Large intestine (tissue), 3 donors: Measurements from ENCODE around the gene BIN1. TPM values are rescaled to one million over a fixed set of nuclear protein-coding genes. Genes with fewer than 3 reads are reported as not detected.

ENCODE experiments used
- DNase-seq, 2 donors: peaks; one replicate each; pipeline versions ENCODE4 v3.0.0 to v3.0.0-alpha.2; 2013
- H3K27ac ChIP-seq: one replicate; pipeline ENCODE4 v1.5.1; 2013; ENCODE audit warnings: low read length
- H3K27me3 ChIP-seq: 2 replicates; pipeline ENCODE4 v1.6.1; 2013; ENCODE audit warnings: low read length; ENCODE audit not compliant: control insufficient read depth, insufficient read depth
- H3K36me3 ChIP-seq: 2 replicates; pipeline ENCODE4 v1.6.1; 2013; ENCODE audit warnings: low read length; ENCODE audit not compliant: control insufficient read depth, insufficient read depth
- H3K4me1 ChIP-seq: one replicate; pipeline ENCODE4 v1.6.1; 2013; ENCODE audit warnings: low read length; ENCODE audit not compliant: control insufficient read depth, insufficient read depth
- H3K4me3 ChIP-seq: one replicate; pipeline ENCODE4 v1.5.1; 2013; ENCODE audit warnings: low read length
- H3K9me3 ChIP-seq: one replicate; pipeline ENCODE4 v1.6.1; 2013; ENCODE audit warnings: mild to moderate bottlenecking, low read depth, low read length, moderate library complexity; ENCODE audit not compliant: control insufficient read depth
- WGBS: methylation state at CpG from one replicate; pipeline ENCODE4 v1.1.5; 2013; ENCODE audit warnings: low lambda C conversion rate; ENCODE audit not compliant: insufficient coverage; 5-methylcytosine and 5-hydroxymethylcytosine counted together
- polyA plus RNA-seq: library from polyadenylated mRNA; unstranded; fragments of 120-200 nt; gene quantifications from one replicate; pipeline ENCODE4 v1.2.1, GENCODE V29; 2013

The BIN1 gene
- polyA plus RNA-seq, 1 donor: 50.0 TPM

DNA sequence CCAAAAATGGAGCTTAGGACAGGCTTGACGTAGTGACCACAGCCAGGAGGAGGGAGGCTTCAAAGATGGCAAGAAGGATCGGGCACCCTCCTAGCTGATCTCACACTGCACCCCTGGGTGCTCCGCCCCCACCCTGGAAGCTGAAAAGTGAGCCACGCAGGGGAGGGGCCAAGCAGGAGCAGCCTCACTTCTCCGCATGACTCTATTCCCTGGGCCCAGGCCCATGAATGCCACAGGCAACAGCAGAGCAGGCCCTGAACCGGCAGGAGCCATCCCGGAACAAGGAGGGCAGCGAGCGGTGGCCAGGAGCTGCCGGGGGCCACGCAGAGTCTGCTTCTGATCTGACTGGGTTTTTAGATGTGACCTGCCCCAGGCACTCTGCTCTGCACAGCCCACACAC, 30.0 kb downstream of the BIN1 start:
- Histone ChIP-seq H3K36me3 (peaks cover 18% of the 10 kb centered on the region), H3K27me3 (no peaks in the 10 kb centered on the region), H3K9me3 (no peaks in the 10 kb centered on the region), H3K4me1 (peaks cover 31% of the 10 kb centered on the region), H3K27ac (no peak overlapping the region), H3K4me3 (no peak overlapping the region)
- WGBS: no CpG with 5 or more reads among the region's 11 CpGs
- DNase-seq: no peak

DNA sequence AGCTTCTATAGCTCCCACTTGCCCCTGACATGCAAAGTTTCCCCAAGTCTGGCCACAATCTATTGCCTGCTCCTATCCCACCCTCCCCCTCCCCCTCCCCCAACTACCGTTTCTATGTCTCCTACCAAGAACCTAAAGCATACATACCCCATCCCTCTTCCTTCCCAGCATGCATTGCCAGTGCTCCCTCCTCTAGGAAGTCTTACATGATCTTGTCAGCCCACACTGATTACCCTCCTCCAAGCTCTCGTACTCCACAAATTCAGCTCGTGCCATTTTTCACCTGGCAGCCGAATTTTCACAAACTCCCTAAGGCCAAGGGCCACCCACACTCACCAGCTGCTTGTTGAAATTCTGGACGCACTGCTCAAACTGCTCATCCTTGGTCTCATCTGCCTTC, 30.7 kb downstream of the BIN1 start:
- WGBS: no CpG with 5 or more reads among the region's 5 CpGs
- DNase-seq: no peak
- peaks cover 25% of the 10 kb centered on the region for H3K4me1 ChIP-seq

DNA sequence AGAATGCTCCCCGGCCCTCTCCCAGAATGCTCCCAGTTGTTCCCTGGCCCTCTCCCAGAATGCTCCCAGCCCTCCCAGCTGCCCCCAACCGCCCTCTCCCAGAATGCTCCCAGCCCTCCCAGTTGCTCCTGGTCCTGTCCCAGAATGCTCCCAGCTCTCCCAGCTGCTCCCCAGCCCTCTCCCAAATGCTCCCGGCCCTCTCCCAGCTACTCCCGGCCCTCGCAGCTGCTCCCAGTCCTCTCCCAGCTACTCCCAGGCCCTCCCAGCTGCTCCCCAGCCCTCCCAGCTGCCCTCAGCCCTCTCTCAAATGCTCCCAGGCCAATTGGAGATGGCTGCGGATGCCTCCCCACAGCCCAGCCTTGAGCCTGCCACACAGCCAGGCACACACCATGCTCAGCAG, 31.1 kb downstream of the BIN1 start:
- H3K27ac ChIP-seq: no peak overlapping the region
- H3K36me3 ChIP-seq: peaks cover 25% of the 10 kb centered on the region
- no peaks in the 10 kb centered on the region for H3K9me3 ChIP-seq
- no peak overlapping the region for H3K4me3 ChIP-seq
- no CpG with 5 or more reads among the region's 6 CpGs for WGBS
- DNase-seq: no peak
- peaks cover 20% of the 10 kb centered on the region for H3K4me1 ChIP-seq
- no peaks in the 10 kb centered on the region for H3K27me3 ChIP-seq

More for the DNA sequence above, 30.7 kb downstream of the BIN1 start:
- Histone ChIP-seq H3K9me3 (no peaks in the 10 kb centered on the region), H3K27me3 (no peaks in the 10 kb centered on the region), H3K4me3 (no peak overlapping the region), H3K27ac (no peak overlapping the region), H3K36me3 (peaks cover 24% of the 10 kb centered on the region)

DNA sequence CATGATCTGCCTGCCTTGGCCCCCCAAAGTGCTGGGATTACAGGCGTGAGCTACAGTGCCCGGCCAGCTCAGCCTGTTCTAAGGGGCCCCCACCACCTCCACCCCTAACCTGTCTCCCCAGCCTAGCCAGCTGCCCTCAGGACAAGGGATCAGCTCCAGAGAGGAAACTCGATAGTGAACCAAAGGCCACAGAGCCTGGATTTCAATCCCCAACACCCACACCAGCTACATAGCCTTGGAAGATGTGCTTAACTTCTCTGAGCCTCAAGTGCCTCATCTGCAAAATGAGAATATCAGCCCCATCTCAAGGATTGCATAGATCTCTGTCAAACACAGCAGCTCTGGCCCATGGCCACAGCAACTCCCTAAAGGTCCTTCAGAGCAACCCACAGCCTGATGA, 32.0 kb downstream of the BIN1 start:
- peaks cover 30% of the 10 kb centered on the region for H3K36me3 ChIP-seq
- WGBS: no CpG with 5 or more reads among the region's 3 CpGs
- no peak for DNase-seq

DNA sequence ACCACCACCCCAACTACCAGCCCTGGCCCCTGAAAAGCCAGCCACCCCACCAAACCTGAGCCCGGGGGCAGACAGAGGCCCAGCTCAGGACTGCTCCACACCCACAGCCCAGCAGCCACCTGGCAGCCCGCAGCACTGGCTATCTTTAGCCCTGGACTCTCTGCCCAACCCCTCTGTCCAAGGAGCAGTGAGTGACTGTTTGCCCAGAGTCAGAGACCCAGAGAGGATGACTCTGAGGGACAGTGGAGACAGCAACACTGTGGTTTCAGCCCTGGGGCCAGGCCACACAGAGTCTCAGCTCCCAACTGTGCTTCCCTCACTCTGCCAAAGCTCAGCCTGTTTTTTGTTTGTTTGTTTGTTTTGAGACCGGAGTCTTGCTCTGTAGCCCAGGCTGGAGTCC, 32.6 kb downstream of the BIN1 start:
- peaks cover 9% of the 10 kb centered on the region for H3K4me1 ChIP-seq
- no peak overlapping the region for H3K4me3 ChIP-seq
- no peak for DNase-seq
- H3K27ac ChIP-seq: no peak overlapping the region
- WGBS: no CpG with 5 or more reads among the region's 3 CpGs
- no peaks in the 10 kb centered on the region for H3K27me3 ChIP-seq
- H3K36me3 ChIP-seq: peaks cover 33% of the 10 kb centered on the region
- no peaks in the 10 kb centered on the region for H3K9me3 ChIP-seq

More for the DNA sequence above, 32.0 kb downstream of the BIN1 start:
- peaks cover 12% of the 10 kb centered on the region for H3K4me1 ChIP-seq
- no peak overlapping the region for H3K4me3 ChIP-seq
- no peaks in the 10 kb centered on the region for H3K9me3 ChIP-seq
- H3K27me3 ChIP-seq: no peaks in the 10 kb centered on the region
- H3K27ac ChIP-seq: no peak overlapping the region

DNA sequence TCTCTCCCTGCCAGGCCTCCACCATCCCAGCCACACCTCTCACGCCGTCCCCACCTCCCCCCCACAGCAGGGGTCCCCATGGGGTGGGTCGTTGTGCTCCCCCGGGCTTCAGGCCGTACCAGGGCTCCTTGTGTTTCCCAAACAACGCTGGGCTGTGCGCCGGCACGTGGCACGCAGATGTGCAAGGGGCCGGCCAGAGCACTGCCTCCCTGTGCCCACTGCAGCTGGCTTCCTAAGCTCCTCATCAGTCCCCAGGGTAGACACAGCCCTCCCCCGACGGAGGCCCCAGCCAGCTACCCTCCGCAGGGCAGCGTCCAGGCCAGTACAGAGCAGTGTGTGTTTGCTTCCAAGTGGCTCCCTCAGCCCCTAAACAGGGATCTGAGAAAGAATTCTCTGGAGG, 34.0 kb downstream of the BIN1 start:
- no peaks in the 10 kb centered on the region for H3K27me3 ChIP-seq
- H3K36me3 ChIP-seq: peaks cover 41% of the 10 kb centered on the region
- WGBS: no CpG with 5 or more reads among the region's 15 CpGs
- H3K4me3 ChIP-seq: no peak overlapping the region
- no peak overlapping the region for H3K27ac ChIP-seq
- peaks cover 9% of the 10 kb centered on the region for H3K4me1 ChIP-seq
- DNase-seq: no peak
- no peaks in the 10 kb centered on the region for H3K9me3 ChIP-seq

DNA sequence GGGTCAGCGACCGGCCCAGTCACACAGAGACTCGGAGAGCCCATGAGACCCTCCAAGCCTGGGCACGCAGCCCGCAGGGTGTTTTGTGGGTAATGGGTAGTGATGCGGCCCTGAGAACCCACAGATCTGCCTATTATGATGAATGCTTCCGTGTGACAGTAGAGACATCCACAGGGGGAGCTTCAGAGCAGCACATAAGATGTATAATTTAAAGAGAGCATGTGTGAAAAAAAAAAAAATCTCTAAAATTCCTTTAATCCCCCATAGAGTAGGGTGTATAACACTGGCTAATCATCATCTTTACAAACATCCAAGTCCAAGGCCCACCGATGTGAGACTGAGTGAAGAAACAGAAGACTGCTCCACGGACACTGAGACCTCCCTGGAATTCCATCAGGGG, 34.6 kb downstream of the BIN1 start:
- H3K27me3 ChIP-seq: no peaks in the 10 kb centered on the region
- H3K27ac ChIP-seq: no peak overlapping the region
- no peaks in the 10 kb centered on the region for H3K9me3 ChIP-seq
- no peak overlapping the region for H3K4me3 ChIP-seq
- H3K36me3 ChIP-seq: peaks cover 43% of the 10 kb centered on the region
- H3K4me1 ChIP-seq: peaks cover 15% of the 10 kb centered on the region
- no CpG with 5 or more reads among the region's 9 CpGs for WGBS
- DNase-seq: no peak

DNA sequence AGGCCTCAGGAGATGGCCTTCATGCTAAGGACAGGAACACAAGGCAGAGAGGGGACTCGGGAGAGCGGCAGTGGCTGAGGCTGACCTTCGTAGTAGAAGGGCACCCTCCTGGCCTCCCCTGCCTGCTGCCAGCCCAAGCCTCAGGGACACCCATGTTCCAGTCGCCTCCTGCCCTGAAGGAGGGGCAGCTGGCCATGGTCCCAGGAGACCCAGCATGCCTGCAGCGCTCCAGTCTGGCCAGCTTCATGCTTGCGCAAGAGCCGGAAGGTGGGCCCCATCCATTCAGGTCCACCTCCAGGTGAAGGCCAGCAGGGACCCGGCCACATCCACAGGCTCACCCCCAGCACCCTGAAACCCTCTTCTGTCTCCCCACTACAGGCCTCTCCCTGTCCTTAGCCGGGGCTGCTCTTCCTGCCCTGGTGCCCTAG, 35.0 kb downstream of the BIN1 start:
- DNase-seq: no peak
- no peak overlapping the region for H3K27ac ChIP-seq
- H3K27me3 ChIP-seq: no peaks in the 10 kb centered on the region
- peaks cover 47% of the 10 kb centered on the region for H3K36me3 ChIP-seq
- H3K9me3 ChIP-seq: no peaks in the 10 kb centered on the region
- no peak overlapping the region for H3K4me3 ChIP-seq
- WGBS: no CpG with 5 or more reads among the region's 9 CpGs
- peaks cover 17% of the 10 kb centered on the region for H3K4me1 ChIP-seq

DNA sequence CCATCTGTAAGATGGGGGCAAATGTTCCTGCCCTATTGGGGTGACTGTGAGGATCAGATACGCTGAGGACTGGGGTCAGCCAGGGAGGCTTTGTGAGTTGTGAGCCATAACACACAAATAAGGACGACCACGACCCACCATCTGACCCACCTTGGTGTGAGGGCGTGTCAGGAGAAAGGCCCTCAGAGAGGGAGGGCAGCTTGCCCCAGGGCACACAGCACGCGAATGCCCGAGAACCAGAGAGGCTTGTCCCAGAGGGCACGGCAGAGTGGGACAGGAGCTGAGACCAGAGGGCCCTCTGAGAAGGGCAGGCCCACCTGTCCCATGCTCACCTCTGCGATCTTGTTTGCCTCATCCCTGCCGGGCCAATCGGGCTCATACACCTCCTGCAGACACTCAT, 36.7 kb downstream of the BIN1 start:
- H3K36me3 ChIP-seq: peaks cover 44% of the 10 kb centered on the region
- WGBS: 93% methylated on average over 3 of the region's 11 CpGs
- H3K27ac ChIP-seq: no peak overlapping the region
- no peaks in the 10 kb centered on the region for H3K27me3 ChIP-seq
- H3K4me1 ChIP-seq: peaks cover 21% of the 10 kb centered on the region
- H3K9me3 ChIP-seq: no peaks in the 10 kb centered on the region
- H3K4me3 ChIP-seq: no peak overlapping the region
- DNase-seq: no peak

DNA sequence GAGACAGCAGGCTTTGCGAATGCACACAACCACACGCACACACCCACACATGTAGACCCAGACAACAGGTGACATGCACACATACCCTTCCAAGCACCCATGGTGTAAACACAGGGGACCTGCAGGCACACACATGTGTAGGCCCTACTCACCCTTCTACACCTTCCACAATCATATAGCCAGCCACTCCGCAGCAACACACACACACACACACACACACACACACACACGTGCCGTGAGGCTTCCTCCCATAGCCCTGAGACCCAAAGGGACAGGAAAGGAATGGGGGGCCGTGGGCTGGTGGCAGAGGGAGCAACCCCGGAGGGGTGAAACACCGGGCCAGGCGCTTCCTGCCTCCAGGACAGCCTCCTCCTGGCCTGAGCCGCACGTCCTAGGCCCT, 37.4 kb downstream of the BIN1 start:
- no peak for DNase-seq
- Histone ChIP-seq H3K27ac (no peak overlapping the region), H3K36me3 (peaks cover 42% of the 10 kb centered on the region), H3K4me1 (peaks cover 27% of the 10 kb centered on the region), H3K27me3 (no peaks in the 10 kb centered on the region), H3K9me3 (no peaks in the 10 kb centered on the region), H3K4me3 (no peak overlapping the region)
- no CpG with 5 or more reads among the region's 11 CpGs for WGBS

DNA sequence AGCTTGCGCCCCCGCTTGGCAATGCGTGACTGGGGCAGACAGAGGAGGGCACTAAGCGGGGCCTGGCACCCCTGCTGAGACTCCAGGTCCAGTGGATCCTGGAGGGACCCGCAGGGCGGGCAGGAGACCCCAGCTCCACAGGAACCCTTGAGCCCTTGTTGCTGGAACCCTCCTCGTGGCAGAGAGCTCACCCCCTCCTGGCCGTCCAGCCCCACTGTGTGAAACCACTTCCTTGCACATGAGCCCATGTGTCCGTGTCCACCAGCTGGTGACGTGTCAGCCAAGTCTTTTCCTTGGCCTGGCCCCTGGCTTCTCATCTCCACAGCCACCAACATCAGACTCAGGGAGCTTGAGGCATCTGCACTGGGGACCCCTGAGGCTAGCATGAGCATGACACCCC, 38.0 kb downstream of the BIN1 start:
- no peak overlapping the region for H3K4me3 ChIP-seq
- no CpG with 5 or more reads among the region's 10 CpGs for WGBS
- H3K9me3 ChIP-seq: no peaks in the 10 kb centered on the region
- no peak for DNase-seq
- H3K36me3 ChIP-seq: peaks cover 42% of the 10 kb centered on the region
- H3K27me3 ChIP-seq: no peaks in the 10 kb centered on the region
- H3K27ac ChIP-seq: no peak overlapping the region
- peaks cover 27% of the 10 kb centered on the region for H3K4me1 ChIP-seq
